Activated CD4-positive, alpha-beta T cell treated with anti-CD3 and anti-CD28 coated beads, Interleukin-10, Interleukin-2, amounts not matched to agents 100 ng/mL and 50 ng/mL, durations not matched to agents 16 hours and 8 hours (primary cell): ENCODE results near the gene SAMD7.

Source experiments
- DNase-seq: peaks from one replicate; pipeline ENCODE4 v3.0.0-alpha.2; 2020

SAMD7 gene

GRCh38 chr3:169911272-169911671 lies at the start of gene SAMD7:
Gene SAMD7, plus strand, starts transcription at chr3:169911572. Its CDS starts 7,927 bp downstream, at chr3:169919499.
- no peak for DNase-seq

GRCh38 chr3:169861871-169862270 lies 49.5 kb upstream of the SAMD7 start:
- no peak for DNase-seq

GRCh38 chr3:169863458-169863899 lies 47.9 kb upstream of the SAMD7 start:
- peak; percentile 75 for DNase-seq

- DNase-seq = no peak
Observed at GRCh38 chr3:169864270-169864669, 47.1 kb upstream of the SAMD7 start.

- no peak for DNase-seq
Observed at GRCh38 chr3:169865176-169865767, 46.1 kb upstream of the SAMD7 start.

- no peak for DNase-seq
Observed at GRCh38 chr3:169867584-169868210, 43.7 kb upstream of the SAMD7 start.

GRCh38 chr3:169868369-169868768 lies 43.0 kb upstream of the SAMD7 start:
- no peak for DNase-seq

GRCh38 chr3:169869484-169870220 lies 41.7 kb upstream of the SAMD7 start, which contains the start of gene LRRC31:
Gene LRRC31, minus strand, starts transcription at chr3:169869935. Its CDS starts 128 bp downstream, at chr3:169869807.
- DNase-seq = no peak

- no peak for DNase-seq
Observed at GRCh38 chr3:169871129-169871886, 40.1 kb upstream of the SAMD7 start.

- no peak for DNase-seq
Observed at GRCh38 chr3:169879013-169879557, 32.3 kb upstream of the SAMD7 start.

- no peak for DNase-seq
Observed at GRCh38 chr3:169879845-169880575, 31.4 kb upstream of the SAMD7 start.

GRCh38 chr3:169880576-169881250 lies 30.7 kb upstream of the SAMD7 start:
- no peak for DNase-seq

- DNase-seq = no peak
Observed at GRCh38 chr3:169886671-169887070, 24.7 kb upstream of the SAMD7 start.

- no peak for DNase-seq
Observed at GRCh38 chr3:169891886-169892285, 19.5 kb upstream of the SAMD7 start.

GRCh38 chr3:169894110-169894509 lies 17.3 kb upstream of the SAMD7 start:
- no peak for DNase-seq

- no peak for DNase-seq
Observed at GRCh38 chr3:169895072-169895471, 16.3 kb upstream of the SAMD7 start.

GRCh38 chr3:169897284-169897683 lies 14.1 kb upstream of the SAMD7 start:
- no peak for DNase-seq

- DNase-seq = no peak
Observed at GRCh38 chr3:169901453-169901852, 9.9 kb upstream of the SAMD7 start.

- no peak for DNase-seq
Observed at GRCh38 chr3:169905404-169905803, 6.0 kb upstream of the SAMD7 start.

- no peak for DNase-seq
Observed at GRCh38 chr3:169907476-169907875, 3.9 kb upstream of the SAMD7 start.

- DNase-seq = no peak
Observed at GRCh38 chr3:169907944-169908343, 3.4 kb upstream of the SAMD7 start.

- DNase-seq = no peak
Observed at GRCh38 chr3:169913323-169913722, 2.0 kb downstream of the SAMD7 start.
